Fibroblast of peridontal ligament (primary cell): ENCODE measurements around the gene CBX4.

Experiments
- DNase-seq: peaks from one replicate; pipeline ENCODE4 v3.0.0-alpha.2; 2010; ENCODE audit errors: extremely low read depth

Gene CBX4

DNA sequence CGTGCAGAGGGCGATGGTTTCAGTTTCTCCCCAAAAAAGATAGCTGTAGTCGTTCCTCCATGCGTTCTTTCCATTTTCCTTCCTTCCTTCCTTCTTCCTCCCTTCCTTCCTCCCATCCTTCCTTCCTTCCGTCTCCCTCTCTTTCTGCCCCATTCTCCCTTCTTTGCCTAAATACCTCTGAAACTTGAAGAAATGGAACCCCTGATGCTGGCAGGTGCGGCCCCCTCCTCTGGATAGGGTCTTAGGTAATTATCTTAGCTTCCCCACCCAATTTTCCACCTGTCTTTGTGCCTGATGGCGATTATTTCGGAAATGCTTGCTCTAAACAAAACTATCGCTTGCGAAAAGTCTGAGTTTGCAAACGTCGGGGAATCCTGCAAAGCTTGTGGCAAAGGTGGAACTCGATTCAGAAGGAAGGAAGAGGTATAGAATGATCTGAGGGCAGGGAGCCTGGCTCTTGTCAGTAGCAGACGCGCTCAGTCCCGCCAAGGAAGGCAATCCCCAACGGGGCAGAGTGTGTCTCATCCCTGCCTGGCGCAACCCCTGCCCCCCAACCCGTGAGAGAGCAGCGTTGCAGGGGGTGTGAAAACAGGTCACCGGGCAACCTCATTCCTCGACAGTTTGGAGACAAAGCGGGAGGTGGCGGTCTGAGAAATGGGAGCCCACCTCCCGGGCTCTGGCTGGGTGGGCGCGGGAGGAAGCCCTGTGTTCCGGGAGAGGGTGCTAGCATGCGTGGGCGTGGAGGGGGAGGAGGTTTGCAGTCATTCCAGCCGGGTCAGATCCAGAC is 39.5 kb downstream of the CBX4 start:
- DNase-seq, result no peak

DNA sequence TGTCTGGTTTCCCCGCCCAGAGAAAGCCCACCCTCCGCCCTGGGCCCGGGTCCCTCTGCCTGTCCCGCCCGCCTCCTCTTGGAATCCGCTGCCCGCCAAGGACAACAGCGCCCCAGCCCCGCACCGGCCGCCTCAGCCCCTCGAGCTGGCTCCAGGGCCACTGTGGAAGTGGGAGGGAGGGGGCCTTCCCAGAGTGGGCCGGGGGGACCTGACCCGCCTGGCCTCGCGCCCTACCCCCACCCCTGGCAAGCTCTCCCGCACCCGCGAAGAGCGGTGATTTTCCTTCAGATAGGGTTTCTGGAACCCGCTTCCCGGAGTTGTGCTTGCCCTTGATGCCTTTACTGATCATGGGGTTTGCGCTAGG is 40.1 kb downstream of the CBX4 start:
- no peak for DNase-seq

DNA sequence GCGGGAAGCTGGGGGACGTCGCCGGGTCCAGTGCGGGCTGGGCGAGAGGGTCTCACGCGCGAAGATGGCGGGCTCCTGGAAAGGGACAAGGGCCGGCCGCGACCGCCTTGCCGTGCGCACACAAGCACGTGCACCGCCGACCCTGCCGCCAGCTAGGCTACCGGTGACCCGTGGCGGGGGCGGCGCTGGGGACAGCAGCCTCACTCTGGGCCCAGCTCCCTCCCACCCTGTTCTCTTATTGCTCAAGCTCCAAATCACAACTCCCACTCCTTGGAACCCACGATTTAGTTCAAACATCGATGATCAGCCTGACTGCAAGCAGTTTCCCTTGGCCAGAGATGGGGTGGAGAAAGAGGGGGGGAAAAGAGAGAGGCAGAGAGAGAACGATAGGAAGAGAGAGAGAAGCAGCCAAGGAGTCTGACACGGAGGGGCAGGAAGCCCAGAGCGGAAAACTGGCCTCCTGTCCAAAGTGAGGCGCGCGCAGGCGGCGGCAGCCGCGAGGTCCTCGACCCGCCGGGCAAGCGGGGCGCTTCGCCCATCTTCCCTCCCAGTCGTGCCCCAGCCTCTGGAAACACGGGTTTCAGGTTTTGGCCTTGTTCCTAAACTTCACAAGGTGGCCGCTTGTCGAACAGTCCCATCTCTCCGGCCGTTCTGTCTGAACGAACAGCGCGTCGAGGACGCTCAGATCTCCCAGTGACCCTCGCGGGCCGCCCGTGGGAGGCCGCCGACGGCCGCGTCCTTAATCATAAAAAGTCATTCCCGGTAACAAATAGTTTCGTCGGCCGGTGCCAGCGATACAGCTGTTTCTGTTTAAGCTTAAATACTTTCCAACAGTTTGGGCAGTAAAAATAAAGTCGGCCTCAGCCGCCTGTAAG is 40.7 kb downstream of the CBX4 start:
- peak; percentile 61 for DNase-seq

DNA sequence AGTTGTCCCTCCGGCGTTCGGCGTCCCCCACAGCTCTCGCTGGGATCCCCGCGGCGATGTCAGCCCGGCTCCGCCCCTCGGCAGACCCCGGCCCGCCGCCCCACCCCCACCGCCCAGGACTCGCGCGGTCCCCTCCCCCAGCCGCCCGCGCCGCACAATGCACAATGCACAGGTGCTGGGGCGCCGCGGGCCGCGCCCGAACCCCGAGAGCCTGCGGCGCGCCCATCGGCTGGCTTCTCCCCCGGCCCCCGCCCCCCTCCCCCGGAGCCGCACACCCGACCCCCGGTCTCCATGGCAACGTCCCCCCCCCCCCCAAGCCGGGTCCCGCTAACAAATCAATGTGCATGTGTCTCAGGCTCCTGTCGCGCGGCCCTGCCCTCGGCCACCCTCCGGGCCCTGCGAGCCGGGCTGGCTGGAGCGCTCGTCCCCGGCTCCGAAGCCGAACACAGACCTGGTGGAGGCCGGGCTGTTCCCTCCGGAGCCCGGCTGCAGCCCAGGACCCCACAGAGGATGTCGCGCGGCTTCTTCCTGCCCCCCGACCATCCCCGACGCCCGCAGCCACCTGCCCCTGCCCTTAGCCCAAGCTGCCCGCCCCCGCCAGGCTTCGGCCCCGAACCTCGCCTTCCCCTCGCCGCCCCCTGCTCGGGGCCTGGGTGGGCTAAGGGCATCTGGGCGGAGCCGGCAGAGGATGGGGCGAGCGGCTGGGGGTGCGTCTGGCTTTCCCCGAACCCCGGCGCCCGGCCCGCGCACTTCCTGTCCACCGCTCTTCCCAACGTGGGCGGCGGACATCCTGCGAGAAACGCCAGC is 41.5 kb downstream of the CBX4 start:
- no peak for DNase-seq

DNA sequence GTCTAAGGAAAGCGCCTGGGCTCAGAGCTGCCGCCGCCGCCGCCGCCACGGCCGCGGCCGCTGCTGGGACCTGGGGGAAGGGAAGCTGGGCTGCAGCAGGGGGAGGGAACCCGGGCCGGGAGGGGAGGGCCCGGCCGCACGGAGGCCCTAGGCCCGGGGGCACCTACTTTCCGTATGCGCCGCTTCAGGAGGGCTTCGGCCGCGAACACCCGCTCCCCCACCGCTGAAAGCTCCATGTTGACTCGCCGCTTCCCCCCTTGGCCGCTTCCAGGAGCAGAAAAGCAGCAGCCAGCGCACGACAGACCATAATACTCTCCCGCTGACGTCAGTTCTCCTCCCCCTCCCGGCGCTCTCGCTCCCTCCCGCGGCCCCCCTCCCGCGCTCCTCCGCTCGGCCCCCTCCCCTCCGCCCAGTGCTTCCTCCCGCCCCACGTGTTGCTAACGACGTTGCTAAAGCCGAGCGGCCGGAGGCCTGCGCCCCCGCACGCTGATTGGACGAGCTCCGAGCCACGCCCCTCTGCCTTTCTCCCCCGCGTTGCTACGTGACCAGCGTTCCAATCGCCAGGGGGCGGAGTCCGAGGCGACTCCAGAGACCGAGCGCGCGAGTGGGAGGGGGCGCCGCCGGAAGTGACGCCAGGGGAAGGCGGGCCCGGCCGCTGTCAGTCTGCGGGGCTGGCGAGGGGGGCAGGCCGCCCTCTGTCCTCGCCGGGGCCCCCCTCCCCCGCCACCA is 42.3 kb downstream of the CBX4 start, which contains the start of gene CBX8:
TSS of gene CBX8 (minus strand) at position 315 of the 729 bp plus-strand sequence. CDS start at position 236, 79 bp downstream.
- peak; percentile 99 for DNase-seq

DNA sequence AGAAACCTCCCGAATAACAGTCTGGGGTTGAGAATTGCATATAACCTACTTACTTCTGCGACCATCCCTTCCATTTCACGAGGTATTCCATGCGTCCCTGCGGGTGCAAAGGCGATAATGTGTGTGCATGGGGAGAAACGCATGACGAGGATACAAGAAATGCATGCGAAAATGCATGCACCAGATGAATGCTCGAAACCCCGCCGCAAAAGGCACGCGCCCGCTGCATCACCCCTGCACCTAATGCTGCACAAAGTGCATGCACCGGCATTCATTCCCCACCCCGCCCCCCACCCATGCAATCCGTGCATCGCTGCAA is 42.8 kb downstream of the CBX4 start:
- no peak for DNase-seq

DNA sequence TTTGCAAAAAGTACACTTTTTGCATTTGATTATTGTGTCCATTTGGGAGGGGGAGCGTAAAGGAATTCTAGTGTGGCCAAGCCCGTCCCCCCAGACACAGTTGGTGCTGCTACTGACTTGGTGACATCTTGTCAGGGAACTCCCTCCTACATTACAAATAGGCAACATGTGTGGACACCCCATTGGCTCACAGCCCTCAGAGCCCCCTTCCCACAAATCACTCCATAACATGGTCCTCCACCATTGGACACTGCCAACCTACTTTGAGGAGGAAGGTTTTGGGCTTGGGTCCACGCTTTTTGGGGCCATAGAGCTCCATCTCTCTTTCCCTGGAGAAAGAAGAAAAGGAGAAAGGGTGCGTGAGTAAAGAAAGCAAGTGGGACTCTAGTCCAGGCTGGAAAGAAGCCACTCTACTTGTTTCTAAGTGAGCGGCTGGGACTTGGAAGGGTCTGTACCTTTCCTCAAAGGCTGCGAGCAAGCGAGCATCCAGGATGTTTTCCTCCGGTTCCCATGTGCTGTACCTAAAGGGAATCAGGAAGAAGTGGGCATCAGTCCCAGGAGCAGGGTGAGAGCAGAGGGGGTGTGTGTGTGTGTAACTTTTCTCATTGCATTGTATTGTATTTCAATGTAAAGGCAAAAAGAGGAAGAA is 43.3 kb downstream of the CBX4 start:
- no peak for DNase-seq

DNA sequence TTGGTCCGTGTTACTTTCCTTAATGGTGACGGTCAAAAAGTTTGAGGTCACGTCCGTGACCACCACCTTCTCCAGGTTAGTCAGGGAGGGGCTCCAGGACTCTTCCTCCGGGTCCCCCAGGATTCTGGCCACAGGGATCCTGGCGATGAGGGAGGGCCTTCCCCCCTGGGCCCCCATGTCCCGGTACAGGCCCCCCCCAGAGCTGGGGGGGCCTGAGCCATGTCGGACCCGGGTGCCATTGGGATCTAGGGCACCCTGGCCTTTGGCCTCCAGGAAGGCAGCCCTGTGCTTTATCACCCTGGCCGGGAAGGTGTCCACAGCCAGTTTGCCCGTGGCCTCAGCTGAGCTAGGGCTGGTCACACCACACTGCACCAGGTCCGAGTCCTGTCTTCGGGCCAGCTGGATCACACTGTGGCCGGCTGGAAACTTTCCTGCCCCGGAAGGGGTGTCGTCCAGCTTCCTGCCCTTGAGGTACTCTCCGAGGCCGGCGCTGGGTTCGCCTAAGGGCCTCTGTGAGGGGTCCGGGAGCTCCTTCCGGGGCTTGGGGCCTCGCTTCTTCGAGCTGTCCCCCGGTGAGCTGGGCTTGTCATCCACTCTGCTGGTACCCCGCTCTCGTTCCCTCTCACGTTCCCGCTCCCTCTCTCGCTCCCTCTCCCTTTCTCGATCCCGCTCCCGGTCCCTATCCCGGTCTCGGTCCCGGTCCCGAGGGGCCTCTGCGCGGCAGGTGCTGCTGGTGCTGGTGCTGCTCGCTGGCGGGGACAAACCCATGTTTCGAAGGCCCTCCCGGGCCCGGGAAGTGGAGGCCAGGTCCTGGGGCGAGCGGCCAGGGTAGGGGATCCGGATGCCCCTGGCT is 44.4 kb downstream of the CBX4 start:
- no peak for DNase-seq

DNA sequence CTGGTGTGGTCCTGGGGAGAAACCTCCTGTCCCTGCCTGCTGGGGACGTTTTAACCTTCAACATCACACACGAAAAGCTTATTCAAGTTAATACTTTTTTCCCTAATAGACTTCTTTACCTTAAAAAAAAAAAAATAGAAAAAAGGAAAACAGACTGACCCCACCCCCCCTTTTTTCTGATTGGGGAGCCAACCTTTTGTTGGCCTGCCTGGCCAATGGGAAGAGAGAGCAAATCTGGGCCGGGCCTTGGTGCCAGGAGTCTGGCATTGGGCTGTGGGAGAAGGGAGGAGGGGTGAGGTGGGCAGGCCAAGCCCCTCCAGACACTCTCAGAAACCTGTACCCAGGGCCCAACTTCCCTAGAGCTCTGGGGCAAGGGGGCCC is 45.3 kb downstream of the CBX4 start:
- no peak for DNase-seq

DNA sequence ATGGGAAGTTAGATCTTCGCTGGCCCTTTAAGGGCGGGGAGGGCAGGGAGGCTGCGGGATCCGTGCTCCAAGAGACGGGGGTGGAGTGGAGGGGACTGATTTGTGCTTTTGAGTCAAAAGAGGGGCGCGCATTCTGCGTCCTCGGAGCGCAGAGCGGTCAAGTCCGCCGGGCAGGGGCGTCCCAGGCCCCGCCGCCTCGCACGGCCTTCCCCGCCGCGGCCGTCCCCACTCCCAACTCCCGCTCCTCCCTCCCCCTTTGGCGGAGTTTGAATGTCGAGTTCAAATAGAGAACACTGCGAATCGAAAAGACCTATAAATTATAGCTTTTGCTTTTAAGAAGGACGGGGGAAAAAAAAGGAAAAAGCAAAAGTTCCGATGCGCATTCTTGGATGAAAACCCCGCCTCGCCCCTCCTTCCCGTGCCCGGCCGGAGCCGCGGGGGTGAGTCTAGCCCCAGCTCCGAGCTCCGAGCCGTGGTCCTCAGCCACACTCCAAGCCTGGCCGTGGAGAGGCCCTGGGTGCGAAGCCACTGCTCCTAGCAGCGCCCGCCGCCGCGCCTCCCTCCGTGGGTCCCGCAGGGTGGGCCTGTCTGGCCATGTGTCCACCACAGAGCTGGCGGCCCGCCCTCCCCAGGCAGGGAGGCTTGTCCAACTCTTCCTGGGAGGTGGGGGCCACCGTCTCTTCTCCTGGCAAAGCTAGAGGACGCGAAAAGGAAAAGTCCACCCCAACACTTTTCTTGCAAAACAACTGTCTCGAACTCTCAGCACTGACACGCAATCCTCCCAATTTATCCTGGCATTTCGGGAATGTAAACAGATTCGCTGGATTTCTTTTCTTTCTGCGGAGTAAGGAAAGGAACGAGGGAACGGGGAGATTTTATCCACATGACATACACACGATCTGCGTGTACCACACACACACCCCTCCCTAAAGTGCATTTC is 46.0 kb downstream of the CBX4 start:
- DNase-seq, result peak; percentile 96

DNA sequence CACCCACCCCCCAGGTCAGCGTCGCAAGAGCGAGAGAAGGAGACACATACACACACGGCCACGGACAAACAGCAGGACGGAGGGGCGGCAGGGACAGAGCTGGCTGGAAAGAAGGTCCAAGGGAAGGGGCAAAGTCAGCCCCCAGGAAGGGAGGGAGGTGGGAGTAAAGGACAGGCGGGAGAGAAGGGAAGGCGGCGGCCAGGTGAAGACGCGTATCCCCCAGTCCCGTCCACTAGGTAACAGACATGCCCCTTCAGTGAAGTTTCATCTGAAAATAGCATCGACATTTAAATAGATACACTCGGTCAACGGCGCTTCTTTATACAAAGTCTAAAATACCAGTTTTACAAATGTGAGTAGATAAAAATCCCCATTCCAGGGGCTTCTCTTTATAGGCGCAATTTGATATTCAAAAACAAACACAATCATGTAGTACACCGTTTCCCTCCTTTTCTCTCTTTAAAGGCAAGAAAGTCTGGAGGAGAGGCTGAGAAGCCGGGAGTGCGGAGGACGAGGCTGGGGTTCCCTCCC is 46.8 kb downstream of the CBX4 start:
- DNase-seq, result no peak

DNA sequence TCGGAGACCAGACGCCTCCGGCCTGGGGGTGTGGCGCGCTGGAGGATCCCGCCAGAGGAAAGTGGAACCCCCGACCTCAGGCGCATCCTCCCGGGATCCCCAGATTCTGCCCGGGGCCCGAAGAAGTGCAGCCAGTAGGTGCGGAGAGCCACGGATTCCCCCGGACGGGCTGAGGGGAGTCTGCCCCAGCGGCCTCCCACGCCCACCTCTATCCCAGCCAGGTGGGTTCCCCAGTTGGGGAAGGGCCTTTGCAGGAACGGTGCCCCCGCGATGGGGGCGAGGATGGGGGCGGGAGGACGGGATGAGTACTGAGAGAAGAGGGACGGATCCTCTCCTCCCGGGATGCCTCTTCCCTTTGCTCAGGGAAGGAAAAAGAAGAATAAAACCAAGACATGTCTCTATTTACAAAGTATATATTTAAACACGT is 47.5 kb downstream of the CBX4 start:
- DNase-seq, result no peak

DNA sequence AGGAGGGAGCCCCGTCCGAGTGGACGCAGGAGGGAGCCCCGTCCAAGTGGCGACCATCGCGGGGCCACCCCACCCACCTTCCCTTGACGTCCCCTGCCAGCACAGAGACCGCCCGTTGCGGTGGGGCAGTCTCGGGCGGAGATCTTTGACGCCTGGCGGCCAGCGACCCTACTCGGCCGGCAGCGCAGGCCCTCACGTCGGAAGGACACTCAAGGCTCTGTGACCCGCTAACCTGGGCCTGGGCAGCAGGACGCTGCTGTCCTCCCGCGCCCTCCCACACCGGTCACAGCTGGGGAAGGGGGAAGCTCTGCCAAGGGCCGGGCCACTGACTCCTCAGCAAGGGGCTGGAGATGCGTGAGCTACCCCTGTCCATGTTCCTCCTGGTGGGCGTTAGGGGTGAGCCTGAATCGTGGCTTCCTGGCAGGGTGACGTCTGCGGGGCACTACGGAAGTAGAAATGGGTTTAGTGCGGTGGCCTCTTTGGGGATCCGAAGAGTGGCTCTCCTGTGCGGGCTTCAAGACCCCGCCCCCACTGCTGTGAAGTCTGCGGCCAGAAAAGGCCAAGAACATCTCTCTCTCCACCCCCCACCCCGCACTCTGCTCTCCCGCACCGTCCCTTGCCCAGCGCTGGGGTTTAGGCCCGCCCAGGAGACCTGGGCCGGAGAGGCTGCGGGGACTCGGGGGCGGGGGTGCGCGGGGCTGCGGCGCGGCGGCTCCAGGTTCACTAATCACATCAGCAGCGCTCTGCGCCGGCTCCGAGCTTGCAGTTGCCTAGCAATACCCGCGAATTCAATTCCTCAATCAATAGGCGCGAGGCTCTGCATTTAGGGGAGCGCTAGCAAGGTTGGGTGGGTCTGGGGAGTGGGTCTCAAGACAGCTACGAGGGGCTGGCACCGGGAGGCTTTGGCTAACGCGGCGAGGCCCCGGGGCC is 48.2 kb downstream of the CBX4 start:
- DNase-seq, result no peak

DNA sequence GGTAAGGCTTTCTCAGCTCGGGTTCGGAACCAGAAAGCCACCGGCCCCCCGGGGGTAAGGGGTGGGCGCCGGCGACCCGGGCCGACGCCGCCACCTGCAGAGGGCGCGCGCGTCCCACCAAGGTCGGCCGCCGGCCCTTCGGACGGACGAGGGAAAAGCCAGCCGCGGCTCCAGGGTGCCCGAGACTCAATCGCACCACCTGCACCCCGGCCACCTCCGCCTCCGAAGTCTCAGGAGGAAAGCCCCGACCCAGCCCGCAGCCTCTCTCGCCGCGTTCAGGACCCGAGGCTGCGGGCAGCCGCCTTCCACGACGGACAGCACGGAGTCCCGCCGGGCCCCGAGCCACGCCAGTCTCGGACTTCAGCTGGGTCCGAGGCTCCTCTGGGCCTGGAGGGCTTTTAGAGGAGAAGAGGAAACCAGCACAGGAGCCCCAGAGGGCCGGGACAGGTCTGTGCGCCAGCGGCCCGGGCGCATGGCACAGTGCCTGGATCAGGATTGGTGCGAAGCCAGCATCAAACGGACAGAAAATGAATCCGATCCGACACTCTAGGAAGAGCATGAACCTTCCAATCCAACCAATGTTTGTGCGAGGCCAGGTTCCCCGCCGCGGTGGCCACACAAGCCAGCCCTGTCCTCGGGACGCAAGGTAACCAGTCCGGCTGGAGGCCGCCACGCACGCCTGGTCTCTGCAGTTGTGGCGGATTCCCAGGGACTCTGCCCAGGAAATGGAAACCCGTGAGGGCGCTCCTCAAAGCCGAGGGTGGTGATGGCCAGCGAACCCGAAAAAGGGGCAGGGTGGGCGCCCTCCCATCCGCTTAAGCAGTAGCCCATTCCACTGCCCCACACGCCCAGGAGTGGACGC is 49.1 kb downstream of the CBX4 start:
- DNase-seq, result no peak

DNA sequence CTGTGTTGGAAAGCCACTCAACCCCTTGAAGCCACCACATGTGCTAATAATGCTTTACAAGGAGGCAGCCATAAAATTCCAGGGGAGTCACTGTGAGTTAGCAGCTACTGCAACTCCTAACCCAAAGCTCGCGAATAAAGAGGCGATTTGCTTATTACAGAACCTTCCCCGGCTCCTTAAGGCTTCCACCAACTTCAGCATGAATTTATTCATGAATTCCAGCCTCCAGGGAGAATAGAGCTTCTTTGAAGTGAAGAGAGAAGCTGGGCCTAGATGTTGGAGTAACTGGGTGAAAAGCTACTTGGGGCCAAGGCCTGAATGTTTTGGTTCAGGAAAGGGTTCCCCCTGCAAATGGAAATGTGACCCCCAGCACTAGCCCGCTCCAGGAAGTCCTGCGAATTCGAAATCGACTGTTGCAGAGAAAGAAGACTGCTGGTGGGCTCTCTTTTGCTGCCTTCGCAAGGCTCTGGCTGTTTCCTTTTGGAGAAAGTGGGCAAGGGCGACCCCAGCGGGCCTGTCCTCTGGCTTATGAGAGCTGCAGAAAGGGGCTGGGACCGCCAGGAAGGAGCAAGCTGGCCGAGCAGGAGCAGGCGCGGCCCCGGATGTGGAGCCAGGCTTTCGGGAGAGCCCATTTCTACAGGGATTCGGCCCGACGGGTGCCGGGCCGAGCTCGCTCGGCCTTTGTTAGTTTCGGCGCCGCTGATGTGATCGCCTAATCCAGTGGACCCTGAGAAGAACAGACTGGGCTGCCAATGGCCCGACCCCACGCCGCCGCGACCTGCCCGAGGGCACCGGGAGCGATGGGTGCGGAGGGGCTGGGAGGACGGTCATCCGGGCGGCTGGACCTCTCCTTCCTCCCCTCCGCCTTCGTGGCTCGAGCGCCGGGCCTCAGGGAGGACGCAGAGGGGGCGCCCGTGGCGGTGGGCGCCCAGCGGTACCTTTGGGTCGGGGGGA is 50.0 kb downstream of the CBX4 start:
- DNase-seq, result no peak

DNA sequence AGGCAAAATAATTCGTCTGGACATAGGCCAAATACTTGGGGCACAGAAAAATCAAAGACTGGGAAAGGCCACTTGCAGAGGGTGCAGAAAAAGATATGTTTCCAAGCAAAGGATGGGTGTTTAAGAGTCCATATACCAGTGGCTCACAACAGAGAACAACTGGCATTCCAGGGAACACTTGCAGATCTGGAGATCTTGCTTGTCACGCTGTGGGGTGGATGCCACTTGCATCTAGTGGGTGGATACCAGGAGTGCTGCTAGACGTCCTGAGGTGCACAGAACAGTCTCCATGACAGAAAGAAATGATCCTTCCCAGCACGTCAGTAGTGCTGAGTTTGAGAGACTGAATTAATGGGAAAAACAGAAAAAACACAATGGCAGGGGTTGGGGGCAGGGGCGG is 50.8 kb downstream of the CBX4 start:
- no peak for DNase-seq
